Glutamatergic neuron (in vitro differentiated cells): ENCODE data around the gene OR51L1. TPM values are rescaled to one million over a fixed set of nuclear protein-coding genes. Genes with fewer than 3 reads are reported as not detected.

Source experiments
- DNase-seq: peaks from one replicate; pipeline ENCODE4 v3.0.0; 2022
- H3K27ac Mint-ChIP-seq: one replicate; pipeline ENCODE4 v1.8.0; 2020; ENCODE audit warnings: mild to moderate bottlenecking, mixed read lengths, inconsistent platforms; ENCODE audit not compliant: unreplicated experiment
- H3K27me3 Mint-ChIP-seq: one replicate; pipeline ENCODE4 v1.8.0; 2020; ENCODE audit warnings: mild to moderate bottlenecking, moderate library complexity, mixed read lengths, inconsistent platforms; ENCODE audit not compliant: unreplicated experiment
- H3K36me3 Mint-ChIP-seq: one replicate; pipeline ENCODE4 v1.8.0; 2020; ENCODE audit warnings: mild to moderate bottlenecking, mixed read lengths, inconsistent platforms; ENCODE audit not compliant: unreplicated experiment
- H3K4me1 Mint-ChIP-seq: one replicate; pipeline ENCODE4 v1.8.0; 2020; ENCODE audit warnings: mild to moderate bottlenecking, low read depth, mixed read lengths, inconsistent platforms; ENCODE audit not compliant: unreplicated experiment
- H3K4me3 Mint-ChIP-seq: one replicate; pipeline ENCODE4 v1.8.0; 2020; ENCODE audit warnings: mild to moderate bottlenecking, mixed read lengths, inconsistent platforms; ENCODE audit not compliant: unreplicated experiment
- H3K9me3 Mint-ChIP-seq: one replicate; pipeline ENCODE4 v1.8.0; 2020; ENCODE audit warnings: mild to moderate bottlenecking, moderate library complexity, mixed read lengths, inconsistent platforms; ENCODE audit not compliant: unreplicated experiment
- total RNA-seq: library from RNA; stranded (reverse); fragmentation: NEBNext Ultra II Directional; extraction: Animal tissue kit (Norgen Biotek cat#: 25700); gene quantifications from one replicate; pipeline ENCODE4 v1.2.1, GENCODE V29; 2021; ENCODE audit not compliant: unreplicated experiment
- TF ChIP-seq, protein P1 (sequence below): fragments of 200-600 bp; sonication (generic); IDR thresholded peaks from one replicate; pipeline ENCODE4 v1.5.0; 2021; ENCODE audit not compliant: partially characterized antibody, unreplicated experiment

Gene OR51L1
- total RNA-seq, 1 donor from 2014 or later, result not detected

GRCh38 chr11:4991060-4991459, 3.6 kb upstream of the OR51L1 start:
- Mint-ChIP-seq H3K9me3 (peaks cover 2% of the 10 kb centered on the region), H3K27ac (no peak overlapping the region), H3K4me1 (no peaks in the 10 kb centered on the region), H3K4me3 (no peak overlapping the region), H3K27me3 (no peaks in the 10 kb centered on the region), H3K36me3 (no peaks in the 10 kb centered on the region)
- no peak for DNase-seq
- TF ChIP-seq, protein P1, sequence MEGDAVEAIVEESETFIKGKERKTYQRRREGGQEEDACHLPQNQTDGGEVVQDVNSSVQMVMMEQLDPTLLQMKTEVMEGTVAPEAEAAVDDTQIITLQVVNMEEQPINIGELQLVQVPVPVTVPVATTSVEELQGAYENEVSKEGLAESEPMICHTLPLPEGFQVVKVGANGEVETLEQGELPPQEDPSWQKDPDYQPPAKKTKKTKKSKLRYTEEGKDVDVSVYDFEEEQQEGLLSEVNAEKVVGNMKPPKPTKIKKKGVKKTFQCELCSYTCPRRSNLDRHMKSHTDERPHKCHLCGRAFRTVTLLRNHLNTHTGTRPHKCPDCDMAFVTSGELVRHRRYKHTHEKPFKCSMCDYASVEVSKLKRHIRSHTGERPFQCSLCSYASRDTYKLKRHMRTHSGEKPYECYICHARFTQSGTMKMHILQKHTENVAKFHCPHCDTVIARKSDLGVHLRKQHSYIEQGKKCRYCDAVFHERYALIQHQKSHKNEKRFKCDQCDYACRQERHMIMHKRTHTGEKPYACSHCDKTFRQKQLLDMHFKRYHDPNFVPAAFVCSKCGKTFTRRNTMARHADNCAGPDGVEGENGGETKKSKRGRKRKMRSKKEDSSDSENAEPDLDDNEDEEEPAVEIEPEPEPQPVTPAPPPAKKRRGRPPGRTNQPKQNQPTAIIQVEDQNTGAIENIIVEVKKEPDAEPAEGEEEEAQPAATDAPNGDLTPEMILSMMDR, result no peak

GRCh38 chr11:5004424-5005274, 10.0 kb downstream of the OR51L1 start:
- Mint-ChIP-seq H3K4me1 (no peaks in the 10 kb centered on the region), H3K27me3 (no peaks in the 10 kb centered on the region), H3K27ac (no peak overlapping the region), H3K9me3 (no peaks in the 10 kb centered on the region), H3K36me3 (no peaks in the 10 kb centered on the region), H3K4me3 (no peak overlapping the region)
- peak; percentile 74 for DNase-seq
- TF ChIP-seq, protein P1, result peak; percentile 75

DNA sequence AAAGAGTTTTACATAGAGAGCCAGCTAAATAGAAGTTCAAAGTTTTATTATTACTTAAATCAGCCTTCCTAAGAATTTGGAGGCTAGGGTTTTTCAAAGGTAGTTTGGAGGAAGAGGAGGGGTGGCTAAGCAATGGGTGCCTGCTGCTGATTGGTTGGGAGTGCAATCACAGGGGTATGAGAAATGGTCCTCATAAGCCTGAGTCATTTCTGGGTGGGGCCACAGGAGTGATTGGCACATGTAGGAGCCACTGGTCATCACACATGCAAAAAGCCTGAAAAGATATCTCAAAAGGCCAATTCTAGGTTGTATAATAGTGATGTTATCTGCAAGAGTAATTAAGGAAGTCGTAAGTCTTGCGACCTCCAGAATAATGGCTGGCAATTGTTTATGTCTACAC, 12.9 kb downstream of the OR51L1 start:
- Mint-ChIP-seq H3K27ac (no peak overlapping the region), H3K4me3 (no peak overlapping the region), H3K27me3 (no peaks in the 10 kb centered on the region), H3K9me3 (no peaks in the 10 kb centered on the region), H3K4me1 (no peaks in the 10 kb centered on the region), H3K36me3 (no peaks in the 10 kb centered on the region)
- DNase-seq, result no peak
- TF ChIP-seq, protein P1, result no peak

- H3K4me3 Mint-ChIP-seq, result no peak overlapping the region
- H3K36me3 Mint-ChIP-seq, result no peaks in the 10 kb centered on the region
- TF ChIP-seq, protein P1, result no peak
- DNase-seq, result no peak
- H3K27ac Mint-ChIP-seq, result no peak overlapping the region
- H3K4me1 Mint-ChIP-seq, result no peaks in the 10 kb centered on the region
- no peaks in the 10 kb centered on the region for H3K9me3 Mint-ChIP-seq
- H3K27me3 Mint-ChIP-seq, result no peaks in the 10 kb centered on the region
Observed at GRCh38 chr11:5011254-5011653, 16.6 kb downstream of the OR51L1 start.

GRCh38 chr11:5013012-5013411, 18.4 kb downstream of the OR51L1 start:
- Mint-ChIP-seq H3K4me1 (no peaks in the 10 kb centered on the region), H3K9me3 (no peaks in the 10 kb centered on the region), H3K27ac (no peak overlapping the region), H3K4me3 (no peak overlapping the region), H3K27me3 (no peaks in the 10 kb centered on the region), H3K36me3 (no peaks in the 10 kb centered on the region)
- TF ChIP-seq, protein P1, result no peak
- no peak for DNase-seq
